Psoas muscle (tissue), 8 donors: ENCODE data around the gene ADAMTS13. TPM values are rescaled to one million over a fixed set of nuclear protein-coding genes. Genes with fewer than 3 reads are reported as not detected.
"Not testable (repeated sequence)": the region's sequence is repeated elsewhere in the genome, so short reads cannot be mapped to it uniquely, and the experiment has no call there.

Experiments used
- ATAC-seq, 4 donors: fragments of 200-7000 bp; cut with Tn5 transposase; one replicate each; pipeline ENCODE4 v1.9.1; 2020; ENCODE audit warnings: moderate library complexity in 3 of 4, mild to moderate bottlenecking in 2 of 4
- DNase-seq, 2 donors: peaks; one replicate each; pipeline ENCODE4 v3.0.0-alpha.2; 2020
- H3K27ac ChIP-seq: fragments of 200-600 bp; one replicate; pipeline ENCODE4 v1.8.0; 2022
- H3K27me3 ChIP-seq, 3 donors: fragments of 200-600 bp in 1 of 3; one replicate each; pipeline versions ENCODE4 v1.6.1 to v1.8.0; 2013 to 2022; ENCODE audit warnings: low read length in 2 of 3, mild to moderate bottlenecking in 2 of 3, moderate library complexity in 1 of 3; ENCODE audit not compliant: insufficient read depth in 3 of 3
- H3K36me3 ChIP-seq, 2 donors: fragments of 200-600 bp in 1 of 2; one replicate each; pipeline versions ENCODE4 v1.6.1 to v1.8.0; 2013 to 2022; ENCODE audit warnings: low read depth in 1 of 2, mild to moderate bottlenecking in 1 of 2, moderate library complexity in 1 of 2; ENCODE audit not compliant: insufficient read depth in 1 of 2
- H3K4me1 ChIP-seq: fragments of 200-600 bp; one replicate; pipeline ENCODE4 v1.8.0; 2022
- H3K4me3 ChIP-seq: fragments of 200-600 bp; one replicate; pipeline ENCODE4 v1.8.0; 2022; ENCODE audit warnings: mild to moderate bottlenecking
- H3K9me3 ChIP-seq: fragments of 200-600 bp; one replicate; pipeline ENCODE4 v1.8.0; 2022
- CTCF ChIP-seq: fragments of 200-600 bp; IDR thresholded peaks from one replicate; pipeline ENCODE4 v1.8.0; 2022; ENCODE audit warnings: antibody characterized with exemption
- WGBS, 3 donors: extraction: QIAGEN DNeasy Blood & Tissue Kit; methylation state at CpG; one replicate each; pipeline versions ENCODE4 v1.1.6 to v1.1.7; 2013; 5-methylcytosine and 5-hydroxymethylcytosine counted together
- intact Hi-C, 2 donors: fragments of 100-400 bp; cut with DNase I; formaldehyde crosslinking; loops; one replicate each; pipeline versions ENCODE4 v1.11.0 to v1.14.2; 2022
- polyA plus RNA-seq, 3 donors: library from polyadenylated mRNA; stranded (reverse); fragments of 200-250 nt; gene quantifications; one replicate each; pipeline ENCODE4 v1.2.3, GENCODE V29; 2013
- total RNA-seq, 4 donors: library from RNA; stranded (reverse); fragmentation: NEBNext Ultra II Directional in 2 of 4; extraction: Animal tissue kit (Norgen Biotek cat#: 25700) in 2 of 4; gene quantifications; one replicate each; pipeline versions ENCODE4 v1.2.1 to v1.2.4, GENCODE V29; 2021 to 2023
- donor health status: healthy with polysubstance abuse.
- donor health status: DM: no; HTN: no; CAD: no; lungs with moderate emphysema.
- donor health status: Bipolar disorder and iron deficiency.
- donor health status: healthy.
- donor health status: DM: yes; HTN: yes; CAD: no.
- donor health status: DM: no; HTN: no; CAD: no.
- donor health status: DM: no; HTN: no; CAD: no.
- donor health status: DM: yes; HTN: yes; CAD: no.

Gene ADAMTS13
- total and polyA plus RNA-seq, 7 donors = 0.73 to 6.7 (median 2.5) TPM

GRCh38 chr9:133389562-133389961 is 32.6 kb upstream of the ADAMTS13 start:
- 73 to 75% (median 73%) methylated on average over 13 of the region's 13 CpGs for WGBS, 3 donors
- no peak overlapping the region for H3K4me3 ChIP-seq
- H3K36me3 ChIP-seq = no peaks in the 10 kb centered on the region
- H3K27ac ChIP-seq = no peak overlapping the region
- peaks cover 0 to 15% (median 4%) of the 10 kb centered on the region in 3 donors for H3K27me3 ChIP-seq
- no peak for TF ChIP-seq CTCF
- DNase-seq (no peak), ATAC-seq (no peak)
- intact Hi-C loops = no loop called here
- H3K4me1 ChIP-seq = no peaks in the 10 kb centered on the region
- H3K9me3 ChIP-seq = no peaks in the 10 kb centered on the region

GRCh38 chr9:133390713-133391112 is 31.5 kb upstream of the ADAMTS13 start:
- no peak for ATAC-seq
- WGBS, 3 donors = 71 to 80% (median 73%) methylated on average over 7 of the region's 7 CpGs

GRCh38 chr9:133391449-133391848 is 30.7 kb upstream of the ADAMTS13 start:
- peaks cover 0 to 31% (median 6%) of the 10 kb centered on the region in 3 donors for H3K27me3 ChIP-seq
- H3K4me3 ChIP-seq, H3K9me3 ChIP-seq, DNase-seq, H3K4me1 ChIP-seq, H3K27ac ChIP-seq, intact Hi-C loops, ATAC-seq, H3K36me3 ChIP-seq: not testable (repeated sequence)
- WGBS, 3 donors = 38 to 51% (median 48%) methylated on average over 2 to 3 of the region's 4 CpGs

More at GRCh38 chr9:133390713-133391112, 31.5 kb upstream of the ADAMTS13 start:
- peaks cover 0 to 26% (median 5%) of the 10 kb centered on the region in 3 donors for H3K27me3 ChIP-seq
- H3K4me1 ChIP-seq = no peaks in the 10 kb centered on the region
- intact Hi-C loops = no loop called here
- H3K4me3 ChIP-seq = no peak overlapping the region
- DNase-seq = no peak
- no peaks in the 10 kb centered on the region for H3K36me3 ChIP-seq
- no peaks in the 10 kb centered on the region for H3K9me3 ChIP-seq
- no peak overlapping the region for H3K27ac ChIP-seq
- TF ChIP-seq CTCF = no peak

GRCh38 chr9:133392308-133392707 is 29.9 kb upstream of the ADAMTS13 start:
- peaks cover 0 to 34% (median 8%) of the 10 kb centered on the region in 3 donors for H3K27me3 ChIP-seq
- WGBS, 3 donors = 91 to 97% (median 96%) methylated on average over 3 of the region's 3 CpGs
- H3K9me3 ChIP-seq, ATAC-seq, H3K36me3 ChIP-seq, H3K4me3 ChIP-seq, DNase-seq, intact Hi-C loops, H3K27ac ChIP-seq, H3K4me1 ChIP-seq: not testable (repeated sequence)

GRCh38 chr9:133393399-133393798 is 28.8 kb upstream of the ADAMTS13 start:
- Histone ChIP-seq H3K27ac (no peak overlapping the region), H3K9me3 (no peaks in the 10 kb centered on the region), H3K4me3 (no peak overlapping the region), H3K36me3 (no peaks in the 10 kb centered on the region), H3K4me1 (no peaks in the 10 kb centered on the region), H3K27me3 (peaks cover 0 to 34% (median 8%) of the 10 kb centered on the region in 3 donors)
- DNase-seq (no peak), ATAC-seq (no peak)
- intact Hi-C loops = no loop called here
- 72 to 96% (median 87%) methylated on average over 3 of the region's 3 CpGs for WGBS, 3 donors
- no peak for TF ChIP-seq CTCF

- DNase-seq (no peak), ATAC-seq (no peak)
- Histone ChIP-seq H3K27me3 (peaks cover 0 to 31% (median 8%) of the 10 kb centered on the region in 3 donors), H3K36me3 (peaks cover 0 to under 1% of the 10 kb centered on the region in 2 donors), H3K4me1 (no peaks in the 10 kb centered on the region), H3K4me3 (no peak overlapping the region), H3K27ac (no peak overlapping the region), H3K9me3 (no peaks in the 10 kb centered on the region)
- intact Hi-C loops = no loop called here
- no peak for TF ChIP-seq CTCF
- 35 to 46% (median 39%) methylated on average over 8 of the region's 8 CpGs for WGBS, 3 donors
Measured at GRCh38 chr9:133394687-133395271, 27.4 kb upstream of the ADAMTS13 start.
